Measurements from ENCODE around the gene FBXL15. TPM values are rescaled to one million over a fixed set of nuclear protein-coding genes. Genes with fewer than 3 reads are reported as not detected.

The FBXL15 gene
- total and polyA plus RNA-seq, 4 donors, result 9.4 to 40.4 (median 18.6) TPM

GRCh38 chr10:102431452-102432124 lies 11.0 kb downstream of the FBXL15 start:
- H3K27ac ChIP-seq (ENCODE audit: low read depth in 1 of 2, low read length in 1 of 2), result peak overlapping the region; percentile 37 to 49
- H3K27me3 ChIP-seq (ENCODE audit: control insufficient read depth in 3 of 3, insufficient read depth in 3 of 3, low read length in 2 of 3), result no peaks in the 10 kb centered on the region
- ATAC-seq (ENCODE audit: insufficient read depth, low FRiP score), result no peak

GRCh38 chr10:102432162-102432950 lies 11.7 kb downstream of the FBXL15 start, which contains the start of gene CUEDC2:
Gene CUEDC2, minus strand, starts transcription at chr10:102432574. Its CDS starts 7,386 bp downstream, at chr10:102425188.
- 0 to 1% methylated on average over 38 to 52 of the region's 52 CpGs for WGBS, 2 donors
- DNase-seq (peak; percentile 98 to 99 (median 99)), ATAC-seq (ENCODE audit: insufficient read depth, low FRiP score) (peak; percentile 93)
- Histone ChIP-seq H3K4me3 (peak within 1 kb of the TSS; percentile 51), H3K9me3 (ENCODE audit: control insufficient read depth in 4 of 4, insufficient read depth in 3 of 4, low read length in 3 of 4) (no peaks in the 10 kb centered on the region), H3K9ac (ENCODE audit: insufficient read depth in 1 of 2, low read length in 2 of 2) (peak within 1 kb of the TSS; percentile 85 to 92), H3K4me1 (ENCODE audit: control insufficient read depth in 5 of 5, insufficient read depth in 5 of 5, low read length in 5 of 5) (peaks cover 0 to 21% (median 11%) of the 10 kb centered on the region in 5 donors), H3K36me3 (ENCODE audit: control insufficient read depth in 4 of 4, insufficient read depth in 4 of 4, low read length in 4 of 4) (peaks cover 0 to 3% (median 0%) of the 10 kb centered on the region in 4 donors), H3K27me3 (ENCODE audit: control insufficient read depth in 3 of 3, insufficient read depth in 3 of 3, low read length in 2 of 3) (no peaks in the 10 kb centered on the region), H3K27ac (ENCODE audit: low read depth in 1 of 2, low read length in 1 of 2) (peak within 1 kb of the TSS; percentile 37 to 49)
- TF ChIP-seq CTCF (IDR thresholded peaks at IDR 0.05; ENCODE audit: control extremely low read depth, extremely low read depth), result no peak

More at GRCh38 chr10:102431452-102432124, 11.0 kb downstream of the FBXL15 start:
- peak overlapping the region; percentile 51 for H3K4me3 ChIP-seq
- peaks cover 0 to 19% (median 9%) of the 10 kb centered on the region in 5 donors for H3K4me1 ChIP-seq (ENCODE audit: control insufficient read depth in 5 of 5, insufficient read depth in 5 of 5, low read length in 5 of 5)
- TF ChIP-seq CTCF (IDR thresholded peaks at IDR 0.05; ENCODE audit: control extremely low read depth, extremely low read depth), result no peak
- H3K9ac ChIP-seq (ENCODE audit: insufficient read depth in 1 of 2, low read length in 2 of 2), result peak overlapping the region; percentile 85 to 92
- H3K36me3 ChIP-seq (ENCODE audit: control insufficient read depth in 4 of 4, insufficient read depth in 4 of 4, low read length in 4 of 4), result peaks cover 0 to 3% (median 0%) of the 10 kb centered on the region in 4 donors
- WGBS, 2 donors, result 22 to 23% methylated on average over 4 of the region's 4 CpGs
- no peaks in the 10 kb centered on the region for H3K9me3 ChIP-seq (ENCODE audit: control insufficient read depth in 4 of 4, insufficient read depth in 3 of 4, low read length in 3 of 4)
- no peak for DNase-seq

GRCh38 chr10:102433619-102434046 lies 13.0 kb downstream of the FBXL15 start:
- 36 to 54% methylated on average over 5 of the region's 5 CpGs for WGBS, 2 donors
- H3K4me3 ChIP-seq, result no peak overlapping the region
- no peak for ATAC-seq (ENCODE audit: insufficient read depth, low FRiP score)
- no peak overlapping the region for H3K9ac ChIP-seq (ENCODE audit: insufficient read depth in 1 of 2, low read length in 2 of 2)
- H3K4me1 ChIP-seq (ENCODE audit: control insufficient read depth in 5 of 5, insufficient read depth in 5 of 5, low read length in 5 of 5), result peaks cover 0 to 21% (median 11%) of the 10 kb centered on the region in 5 donors
- H3K27me3 ChIP-seq (ENCODE audit: control insufficient read depth in 3 of 3, insufficient read depth in 3 of 3, low read length in 2 of 3), result no peaks in the 10 kb centered on the region
- no peak for DNase-seq
- no peak overlapping the region for H3K27ac ChIP-seq (ENCODE audit: low read depth in 1 of 2, low read length in 1 of 2)
- H3K36me3 ChIP-seq (ENCODE audit: control insufficient read depth in 4 of 4, insufficient read depth in 4 of 4, low read length in 4 of 4), result no peaks in the 10 kb centered on the region
- no peaks in the 10 kb centered on the region for H3K9me3 ChIP-seq (ENCODE audit: control insufficient read depth in 4 of 4, insufficient read depth in 3 of 4, low read length in 3 of 4)
- no peak for TF ChIP-seq CTCF (IDR thresholded peaks at IDR 0.05; ENCODE audit: control extremely low read depth, extremely low read depth)
